ENCODE data around the gene VTI1A. TPM values are rescaled to one million over a fixed set of nuclear protein-coding genes. Genes with fewer than 3 reads are reported as not detected.

Gene VTI1A
- total and polyA plus RNA-seq, 2 of the 13 experiments (the other 11 are each of a cell fraction or from before 2014, with no cell fraction given): 11.7 to 32.7 TPM

DNA sequence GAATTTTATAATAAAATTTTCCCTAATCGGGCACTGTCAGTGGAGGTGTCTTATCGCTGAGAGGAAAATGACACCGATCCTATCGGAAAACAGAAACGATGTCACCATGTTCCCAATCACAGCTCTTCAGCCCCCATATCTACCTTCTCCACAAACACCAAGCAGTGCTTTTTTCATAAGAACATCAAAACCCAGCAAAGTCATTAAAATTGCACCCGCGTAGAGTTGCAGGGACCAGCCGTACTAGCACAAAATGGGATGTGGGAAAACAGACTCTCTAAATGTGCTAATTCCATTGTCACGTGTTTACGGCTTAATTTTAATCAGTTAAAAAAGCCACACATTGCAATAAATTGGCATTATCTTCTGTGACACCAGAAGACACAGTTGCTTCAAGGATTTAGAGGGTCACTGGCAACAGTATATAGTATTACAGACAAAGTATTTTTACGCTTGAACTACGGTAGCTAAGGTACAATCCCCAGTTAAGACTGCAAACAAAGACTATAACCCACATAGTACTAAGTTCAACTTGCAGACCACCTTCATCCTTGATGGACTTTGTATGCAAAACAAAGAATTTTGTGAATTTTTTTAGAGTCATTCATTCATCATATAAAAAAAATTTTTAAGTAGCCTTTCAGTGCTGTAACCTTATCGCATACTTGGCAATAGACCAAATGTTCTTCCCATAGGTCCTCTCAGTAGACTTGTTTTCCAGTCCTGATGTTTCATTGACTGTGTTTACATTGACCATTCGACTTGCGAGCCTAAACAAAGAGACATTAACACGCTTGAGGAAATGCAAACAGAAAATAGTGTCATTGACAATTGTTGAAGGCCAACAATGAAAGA, 116.0 kb downstream of the VTI1A start (continued):
- TF ChIP-seq TEAD3 (CRISPR knock-in tag; optimal IDR thresholded peaks at IDR 0.05; ENCODE audit: borderline replicate concordance): peak; percentile 69
- TF ChIP-seq ZNF530 (CRISPR knock-in tag; IDR thresholded peaks at IDR 0.05; ENCODE audit: low read depth): no peak
- TF ChIP-seq, protein P1, sequence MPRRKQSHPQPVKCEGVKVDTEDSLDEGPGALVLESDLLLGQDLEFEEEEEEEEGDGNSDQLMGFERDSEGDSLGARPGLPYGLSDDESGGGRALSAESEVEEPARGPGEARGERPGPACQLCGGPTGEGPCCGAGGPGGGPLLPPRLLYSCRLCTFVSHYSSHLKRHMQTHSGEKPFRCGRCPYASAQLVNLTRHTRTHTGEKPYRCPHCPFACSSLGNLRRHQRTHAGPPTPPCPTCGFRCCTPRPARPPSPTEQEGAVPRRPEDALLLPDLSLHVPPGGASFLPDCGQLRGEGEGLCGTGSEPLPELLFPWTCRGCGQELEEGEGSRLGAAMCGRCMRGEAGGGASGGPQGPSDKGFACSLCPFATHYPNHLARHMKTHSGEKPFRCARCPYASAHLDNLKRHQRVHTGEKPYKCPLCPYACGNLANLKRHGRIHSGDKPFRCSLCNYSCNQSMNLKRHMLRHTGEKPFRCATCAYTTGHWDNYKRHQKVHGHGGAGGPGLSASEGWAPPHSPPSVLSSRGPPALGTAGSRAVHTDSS (CRISPR knock-in tag; conservative IDR thresholded peaks at IDR 0.05): no peak
- no peak for TF ChIP-seq ZNF850 (CRISPR knock-in tag; conservative IDR thresholded peaks at IDR 0.05)
- no peak for TF ChIP-seq ZNF121 (CRISPR knock-in tag; IDR thresholded peaks at IDR 0.05)
- TF ChIP-seq, protein P2, sequence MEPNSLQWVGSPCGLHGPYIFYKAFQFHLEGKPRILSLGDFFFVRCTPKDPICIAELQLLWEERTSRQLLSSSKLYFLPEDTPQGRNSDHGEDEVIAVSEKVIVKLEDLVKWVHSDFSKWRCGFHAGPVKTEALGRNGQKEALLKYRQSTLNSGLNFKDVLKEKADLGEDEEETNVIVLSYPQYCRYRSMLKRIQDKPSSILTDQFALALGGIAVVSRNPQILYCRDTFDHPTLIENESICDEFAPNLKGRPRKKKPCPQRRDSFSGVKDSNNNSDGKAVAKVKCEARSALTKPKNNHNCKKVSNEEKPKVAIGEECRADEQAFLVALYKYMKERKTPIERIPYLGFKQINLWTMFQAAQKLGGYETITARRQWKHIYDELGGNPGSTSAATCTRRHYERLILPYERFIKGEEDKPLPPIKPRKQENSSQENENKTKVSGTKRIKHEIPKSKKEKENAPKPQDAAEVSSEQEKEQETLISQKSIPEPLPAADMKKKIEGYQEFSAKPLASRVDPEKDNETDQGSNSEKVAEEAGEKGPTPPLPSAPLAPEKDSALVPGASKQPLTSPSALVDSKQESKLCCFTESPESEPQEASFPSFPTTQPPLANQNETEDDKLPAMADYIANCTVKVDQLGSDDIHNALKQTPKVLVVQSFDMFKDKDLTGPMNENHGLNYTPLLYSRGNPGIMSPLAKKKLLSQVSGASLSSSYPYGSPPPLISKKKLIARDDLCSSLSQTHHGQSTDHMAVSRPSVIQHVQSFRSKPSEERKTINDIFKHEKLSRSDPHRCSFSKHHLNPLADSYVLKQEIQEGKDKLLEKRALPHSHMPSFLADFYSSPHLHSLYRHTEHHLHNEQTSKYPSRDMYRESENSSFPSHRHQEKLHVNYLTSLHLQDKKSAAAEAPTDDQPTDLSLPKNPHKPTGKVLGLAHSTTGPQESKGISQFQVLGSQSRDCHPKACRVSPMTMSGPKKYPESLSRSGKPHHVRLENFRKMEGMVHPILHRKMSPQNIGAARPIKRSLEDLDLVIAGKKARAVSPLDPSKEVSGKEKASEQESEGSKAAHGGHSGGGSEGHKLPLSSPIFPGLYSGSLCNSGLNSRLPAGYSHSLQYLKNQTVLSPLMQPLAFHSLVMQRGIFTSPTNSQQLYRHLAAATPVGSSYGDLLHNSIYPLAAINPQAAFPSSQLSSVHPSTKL (CRISPR knock-in tag; IDR thresholded peaks at IDR 0.05): peak; percentile 99
- TF ChIP-seq, protein P3, sequence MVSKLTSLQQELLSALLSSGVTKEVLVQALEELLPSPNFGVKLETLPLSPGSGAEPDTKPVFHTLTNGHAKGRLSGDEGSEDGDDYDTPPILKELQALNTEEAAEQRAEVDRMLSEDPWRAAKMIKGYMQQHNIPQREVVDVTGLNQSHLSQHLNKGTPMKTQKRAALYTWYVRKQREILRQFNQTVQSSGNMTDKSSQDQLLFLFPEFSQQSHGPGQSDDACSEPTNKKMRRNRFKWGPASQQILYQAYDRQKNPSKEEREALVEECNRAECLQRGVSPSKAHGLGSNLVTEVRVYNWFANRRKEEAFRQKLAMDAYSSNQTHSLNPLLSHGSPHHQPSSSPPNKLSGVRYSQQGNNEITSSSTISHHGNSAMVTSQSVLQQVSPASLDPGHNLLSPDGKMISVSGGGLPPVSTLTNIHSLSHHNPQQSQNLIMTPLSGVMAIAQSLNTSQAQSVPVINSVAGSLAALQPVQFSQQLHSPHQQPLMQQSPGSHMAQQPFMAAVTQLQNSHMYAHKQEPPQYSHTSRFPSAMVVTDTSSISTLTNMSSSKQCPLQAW (CRISPR knock-in tag; IDR thresholded peaks at IDR 0.05): no peak
- no peak for TF ChIP-seq ZNF747 (CRISPR knock-in tag; IDR thresholded peaks at IDR 0.05; ENCODE audit: borderline replicate concordance)
- TF ChIP-seq SMARCC2 (IDR thresholded peaks at IDR 0.05): no peak
- TF ChIP-seq TCF7L2 (IDR thresholded peaks at IDR 0.05; ENCODE audit: low read depth, low read length): no peak
- TF ChIP-seq, protein P4, sequence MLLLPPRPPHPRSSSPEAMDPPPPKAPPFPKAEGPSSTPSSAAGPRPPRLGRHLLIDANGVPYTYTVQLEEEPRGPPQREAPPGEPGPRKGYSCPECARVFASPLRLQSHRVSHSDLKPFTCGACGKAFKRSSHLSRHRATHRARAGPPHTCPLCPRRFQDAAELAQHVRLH (CRISPR knock-in tag; IDR thresholded peaks at IDR 0.05; ENCODE audit: borderline replicate concordance, low read depth): no peak
- TF ChIP-seq, protein P5, sequence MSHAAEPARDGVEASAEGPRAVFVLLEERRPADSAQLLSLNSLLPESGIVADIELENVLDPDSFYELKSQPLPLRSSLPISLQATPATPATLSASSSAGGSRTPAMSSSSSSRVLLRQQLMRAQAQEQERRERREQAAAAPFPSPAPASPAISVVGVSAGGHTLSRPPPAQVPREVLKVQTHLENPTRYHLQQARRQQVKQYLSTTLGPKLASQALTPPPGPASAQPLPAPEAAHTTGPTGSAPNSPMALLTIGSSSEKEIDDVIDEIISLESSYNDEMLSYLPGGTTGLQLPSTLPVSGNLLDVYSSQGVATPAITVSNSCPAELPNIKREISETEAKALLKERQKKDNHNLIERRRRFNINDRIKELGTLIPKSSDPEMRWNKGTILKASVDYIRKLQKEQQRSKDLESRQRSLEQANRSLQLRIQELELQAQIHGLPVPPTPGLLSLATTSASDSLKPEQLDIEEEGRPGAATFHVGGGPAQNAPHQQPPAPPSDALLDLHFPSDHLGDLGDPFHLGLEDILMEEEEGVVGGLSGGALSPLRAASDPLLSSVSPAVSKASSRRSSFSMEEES (CRISPR knock-in tag; IDR thresholded peaks at IDR 0.05): 0 out of 2 replicates have a peak, but pooled peaks have one; percentile 20
- no peak for TF ChIP-seq ZNF383 (CRISPR knock-in tag; IDR thresholded peaks at IDR 0.05; ENCODE audit: borderline replicate concordance)
- 0 out of 2 replicates have a peak, but pooled peaks have one; percentile 41 for TF ChIP-seq ZFP36L1 (CRISPR knock-in tag; IDR thresholded peaks at IDR 0.05)
- TF ChIP-seq TOE1 (CRISPR knock-in tag; IDR thresholded peaks at IDR 0.05): no peak
- no peak for TF ChIP-seq ZMAT5 (CRISPR knock-in tag; IDR thresholded peaks at IDR 0.05; ENCODE audit: borderline replicate concordance, low read depth)
- TF ChIP-seq KAT8 (CRISPR knock-in tag; IDR thresholded peaks at IDR 0.05): peak; percentile 65

All from HepG2 (cell line).